H1 (cell line): ENCODE results near the gene BRICD5. TPM values are rescaled to one million over a fixed set of nuclear protein-coding genes. Genes with fewer than 3 reads are reported as not detected.
A peak's percentile ranks its signal among the peaks of the same experiment; 100 is the strongest.

Experiments
- CTCF ChIA-PET: fragments of 300-600 bp; sonication (Branson Sonifier 250); formaldehyde crosslinking; loops from one replicate; lab custom pipeline; 2021; ENCODE audit not compliant: partially characterized antibody; lab: Charles Lee
- POLR2A ChIA-PET: fragments of 300-600 bp; sonication (Branson Sonifier 250); formaldehyde crosslinking; loops from one replicate; lab custom pipeline; 2021; ENCODE audit warnings: inconsistent platforms; ENCODE audit not compliant: partially characterized antibody; lab: Charles Lee
- DNase-seq, 2 experiments: peaks; one replicate each; pipeline versions ENCODE4 v3.0.0 to v3.0.0-alpha.2; 2010 to 2022; ENCODE audit warnings: low spot score in 2 of 2, low read depth in 1 of 2, mixed read lengths in 1 of 2
- FAIRE-seq: peaks from 2 replicates; lab custom pipeline; 2011; peaks lifted over from hg19 to GRCh38; lab: Jason Lieb, UNC
- H2AFZ ChIP-seq: 2 replicates; pipeline ENCODE4 v1.8.1; 2012; ENCODE audit warnings: low read length, inconsistent platforms
- H2AK5ac ChIP-seq: 2 replicates; pipeline ENCODE4 v1.6.1; 2013; ENCODE audit warnings: low read depth, low read length
- H2BK120ac ChIP-seq: replicated peaks from 2 replicates; pipeline ENCODE3; 2013; ENCODE audit warnings: low read depth, low read length, inconsistent platforms
- H2BK12ac ChIP-seq: 2 replicates; pipeline ENCODE4 v1.6.1; 2013; ENCODE audit warnings: low read depth, low read length
- H2BK15ac ChIP-seq: 2 replicates; pipeline ENCODE4 v1.6.1; 2013; ENCODE audit warnings: low read length
- H2BK20ac ChIP-seq: 2 replicates; pipeline ENCODE4 v1.6.1; 2013; ENCODE audit warnings: low read length
- H2BK5ac ChIP-seq: 2 replicates; pipeline ENCODE4 v1.6.1; 2013; ENCODE audit warnings: low read depth, low read length
- H3K14ac ChIP-seq: 2 replicates; pipeline ENCODE4 v1.6.1; 2013; ENCODE audit warnings: inconsistent platforms; ENCODE audit not compliant: insufficient read length
- H3K18ac ChIP-seq: 2 replicates; pipeline ENCODE4 v1.6.1; 2013; ENCODE audit warnings: low read length; ENCODE audit errors: extremely low read depth
- H3K23ac ChIP-seq: 2 replicates; pipeline ENCODE4 v1.6.1; 2013; ENCODE audit warnings: inconsistent platforms; ENCODE audit not compliant: insufficient read length
- H3K23me2 ChIP-seq: 2 replicates; pipeline ENCODE4 v1.6.1; 2013; ENCODE audit warnings: low read depth, low read length
- H3K27ac ChIP-seq: 2 replicates; pipeline ENCODE4 v1.6.1; 2011; ENCODE audit warnings: low read depth, low read length, inconsistent platforms
- H3K27me3 ChIP-seq, 4 experiments: replicated peaks in 1 of 4; 1 replicate in 1 of 4; 2 replicates in 3 of 4; pipeline versions ENCODE4 v1.6.1 to v1.8.1; 2011 to 2013; ENCODE audit warnings: low read length in 3 of 4, mild to moderate bottlenecking in 3 of 4, inconsistent platforms in 2 of 4, mixed read lengths in 2 of 4, moderate library complexity in 1 of 4; ENCODE audit not compliant: control insufficient read depth in 3 of 4, insufficient read depth in 3 of 4; ENCODE audit errors: extremely low read depth in 1 of 4
- H3K36me3 ChIP-seq, 4 experiments: 2 replicates each; pipeline versions ENCODE4 v1.6.1 to v1.8.1; 2011 to 2013; ENCODE audit warnings: mild to moderate bottlenecking in 4 of 4, low read length in 3 of 4, moderate library complexity in 2 of 4, control low read depth in 1 of 4, inconsistent platforms in 1 of 4; ENCODE audit not compliant: insufficient read depth in 4 of 4, control insufficient read depth in 2 of 4
- H3K4ac ChIP-seq: replicated peaks from 2 replicates; pipeline ENCODE3; 2013; ENCODE audit warnings: low read length, low read depth, mixed read lengths, inconsistent platforms; ENCODE audit not compliant: insufficient read length
- H3K4me1 ChIP-seq, 4 experiments: replicated peaks in 1 of 4; 1 replicate in 1 of 4; 2 replicates in 3 of 4; pipeline versions ENCODE4 v1.6.1 to v1.8.1; 2011 to 2013; ENCODE audit warnings: low read length in 3 of 4, inconsistent platforms in 2 of 4, mixed read lengths in 1 of 4; ENCODE audit not compliant: insufficient read depth in 4 of 4, control insufficient read depth in 3 of 4
- H3K4me2 ChIP-seq, 2 experiments: 2 replicates each; pipeline versions ENCODE4 v1.6.1 to v1.8.1; 2011 to 2013; ENCODE audit warnings: low read depth in 2 of 2, low read length in 2 of 2, control low read depth in 1 of 2, inconsistent platforms in 1 of 2, mild to moderate bottlenecking in 1 of 2; ENCODE audit not compliant: insufficient read depth in 1 of 2
- H3K4me3 ChIP-seq, 4 experiments: fragments of 200-600, 300-600 bp in 1 of 4; sonication (generic), shearing (Covaris generic), sonication (Bioruptor Twin) in 1 of 4; 2 replicates each; pipeline versions ENCODE4 v1.5.1 to v1.8.1; 2011 to 2016; ENCODE audit warnings: low read length in 4 of 4, low read depth in 3 of 4, control low read depth in 2 of 4, inconsistent platforms in 2 of 4, mild to moderate bottlenecking in 2 of 4, mixed read lengths in 1 of 4, moderate library complexity in 1 of 4; ENCODE audit not compliant: insufficient read depth in 2 of 4; ENCODE audit errors: extremely low read depth in 1 of 4
- H3K56ac ChIP-seq: replicated peaks from 2 replicates; pipeline ENCODE3; 2013; ENCODE audit warnings: low read depth, mild to moderate bottlenecking, mixed read lengths, low read length, inconsistent platforms; ENCODE audit not compliant: insufficient read length
- H3K79me1 ChIP-seq: 2 replicates; pipeline ENCODE4 v1.6.1; 2013; ENCODE audit warnings: low read depth, low read length, control low read depth
- H3K79me2 ChIP-seq, 2 experiments: 2 replicates each; pipeline versions ENCODE4 v1.6.1 to v1.8.1; 2012 to 2013; ENCODE audit warnings: low read length in 2 of 2, mild to moderate bottlenecking in 2 of 2, inconsistent platforms in 1 of 2; ENCODE audit not compliant: insufficient read depth in 2 of 2, control insufficient read depth in 1 of 2
- H3K9ac ChIP-seq, 4 experiments: replicated peaks in 1 of 4; 1 replicate in 1 of 4; 2 replicates in 3 of 4; pipeline versions ENCODE4 v1.6.1 to v1.8.1; 2011 to 2013; ENCODE audit warnings: low read depth in 3 of 4, low read length in 3 of 4, control low read depth in 2 of 4, mild to moderate bottlenecking in 2 of 4, moderate library complexity in 2 of 4, inconsistent platforms in 1 of 4; ENCODE audit errors: extremely low read depth in 1 of 4
- H3K9me3 ChIP-seq, 2 experiments: 2 replicates each; pipeline versions ENCODE4 v1.6.1 to v1.8.1; 2012 to 2013; ENCODE audit warnings: mild to moderate bottlenecking in 2 of 2, moderate library complexity in 2 of 2, control low read depth in 1 of 2, inconsistent platforms in 1 of 2, low read depth in 1 of 2, low read length in 1 of 2, mixed read lengths in 1 of 2; ENCODE audit not compliant: insufficient read depth in 2 of 2
- H4K20me1 ChIP-seq, 2 experiments: replicated peaks in 1 of 2; 2 replicates each; pipeline versions ENCODE3 to v1.8.1; 2011 to 2013; ENCODE audit warnings: inconsistent platforms in 2 of 2, low read length in 2 of 2, mild to moderate bottlenecking in 1 of 2; ENCODE audit not compliant: insufficient read depth in 2 of 2, control insufficient read depth in 1 of 2
- H4K5ac ChIP-seq: 2 replicates; pipeline ENCODE4 v1.6.1; 2013; ENCODE audit warnings: low read length, low read depth, mixed read lengths, inconsistent platforms; ENCODE audit not compliant: insufficient read length
- H4K8ac ChIP-seq: 2 replicates; pipeline ENCODE4 v1.8.0; 2013; ENCODE audit warnings: mild to moderate bottlenecking, moderate library complexity, low read length, inconsistent platforms; ENCODE audit not compliant: insufficient read depth; ENCODE audit errors: extremely low read depth
- H4K91ac ChIP-seq: replicated peaks from 2 replicates; pipeline ENCODE3; 2013; ENCODE audit warnings: low read length, mixed read lengths, inconsistent platforms; ENCODE audit not compliant: insufficient read length
- EGR1 ChIP-seq: IDR thresholded peaks from 2 replicates; pipeline ENCODE4 v1.6.1; 2011; ENCODE audit warnings: low read depth, low read length, borderline replicate concordance
- EZH2 ChIP-seq: fragments of 200-600 bp; sonication (generic); IDR thresholded peaks from 2 replicates; pipeline ENCODE4 v1.7.1; 2012; ENCODE audit warnings: low read depth, mild to moderate bottlenecking, moderate library complexity, low read length, inconsistent platforms; ENCODE audit not compliant: severe bottlenecking
- POLR2AphosphoS5 ChIP-seq: IDR thresholded peaks from 2 replicates; pipeline ENCODE4 v1.6.1; 2011; ENCODE audit warnings: low read depth, low read length
- WGBS, 2 experiments: shearing (Covaris generic) in 1 of 2; methylation state at CpG; one replicate each; pipeline versions ENCODE4 v1.1.6 to v1.1.7; 2013 to 2015; ENCODE audit warnings: low lambda C conversion rate in 2 of 2, mixed read lengths in 2 of 2, inconsistent platforms in 1 of 2, low coverage in 1 of 2, missing lambda C conversion rate in 1 of 2; ENCODE audit not compliant: insufficient replicate concordance in 2 of 2, insufficient coverage in 1 of 2, insufficient read length in 1 of 2; ENCODE audit errors: extremely low coverage in 1 of 2, missing lambda C conversion rate in 1 of 2; 5-methylcytosine and 5-hydroxymethylcytosine counted together
- polyA plus RNA-seq, 7 experiments: library from polyadenylated mRNA; depleted of rRNA in 3 of 7; stranded (reverse) in 5 of 7; unstranded in 2 of 7; fragments of >200 nt in 5 of 7; fragments of 200-250 nt in 2 of 7; gene quantifications; 1 replicate in 5 of 7; 2 replicates in 1 of 7; 4 replicates in 1 of 7; pipeline versions ENCODE4 v1.2.1 to v1.2.3, GENCODE V29; 2011 to 2013; ENCODE audit warnings: missing spikeins in 2 of 7, mixed read lengths in 2 of 7
- total RNA-seq: library from RNA; stranded (reverse); fragmentation: NEBNext Ultra II Directional; extraction: Animal tissue kit (Norgen Biotek cat#: 25700); gene quantifications from 2 replicates; pipeline ENCODE4 v1.2.1, GENCODE V29; 2021

The BRICD5 gene
- total and polyA plus RNA-seq, 2 of the 8 experiments (the other 6 are each of a cell fraction or from before 2014, with no cell fraction given): 8.5 to 14.2 TPM

DNA sequence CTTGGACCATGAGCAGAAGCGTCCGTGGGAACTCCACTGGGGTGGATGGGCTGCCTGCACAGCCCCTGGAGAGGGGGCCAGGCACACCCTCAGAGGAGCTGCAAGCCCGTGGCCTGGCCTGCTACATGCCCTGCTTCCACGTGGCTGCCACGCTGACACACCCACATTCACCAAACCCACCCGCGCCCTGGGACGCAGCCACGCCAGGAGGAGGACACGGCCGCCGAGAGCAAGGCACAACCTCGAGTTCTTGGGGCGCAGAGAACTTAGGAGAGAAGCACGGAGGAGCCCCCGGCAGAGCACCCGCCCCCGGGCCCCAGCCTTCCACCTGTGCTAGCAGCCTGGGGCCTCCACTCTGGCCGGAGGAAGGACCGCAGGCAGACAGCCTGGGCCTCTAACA lies 33.1 kb downstream of the BRICD5 start:
- Histone ChIP-seq H2BK15ac (no peak overlapping the region), H3K79me2 (no peaks in the 10 kb centered on the region), H3K23ac (no peak overlapping the region), H3K56ac (no peak overlapping the region), H3K4me3 (no peak overlapping the region), H2AK5ac (no peak overlapping the region), H3K79me1 (no peaks in the 10 kb centered on the region), H3K9me3 (no peaks in the 10 kb centered on the region), H2AFZ (no peak overlapping the region), H2BK5ac (no peak overlapping the region), H2BK120ac (no peak overlapping the region), H4K5ac (no peak overlapping the region), H3K36me3 (peaks cover 15 to 46% (median 28%) of the 10 kb centered on the region in 4 experiments; a peak in 7 of 8 replicates), H3K18ac (no peak overlapping the region), H3K9ac (no peak overlapping the region), H3K27me3 (no peaks in the 10 kb centered on the region; a peak in 1 of 7 replicates), H4K91ac (no peak overlapping the region), H3K4ac (no peak overlapping the region), H3K23me2 (peaks cover 2% of the 10 kb centered on the region; the same call in 1 of the 2 replicates), H3K14ac (no peak overlapping the region), H4K8ac (no peak overlapping the region; the same call in 1 of the 2 replicates), H3K4me2 (no peak overlapping the region), H2BK12ac (no peak overlapping the region), H3K4me1 (peaks cover 0 to 7% (median 2%) of the 10 kb centered on the region in 4 experiments; a peak in 4 of 7 replicates), H3K27ac (no peak overlapping the region), H4K20me1 (peaks cover 2 to 19% of the 10 kb centered on the region in 2 experiments), H2BK20ac (no peak overlapping the region)
- DNase-seq (no peak), FAIRE-seq (no peak)
- 99% methylated on average over 9 of the region's 20 CpGs; no CpG with 5 or more reads in 1 of the 2 experiments for WGBS, 2 experiments
- TF ChIP-seq POLR2AphosphoS5: peak; percentile 73; the same call in 1 of the 2 replicates
- peak; percentile 55 for TF ChIP-seq EGR1
- TF ChIP-seq EZH2: no peak
- ChIA-PET POLR2A (interaction anchor here (1.0 to 13.5 kb wide), 7 partner anchors 11 to 86 kb away, joined by 3 to 312 read pairs (median 5); partner anchors contain the start of genes CASKIN1, RAB26 and TRAF7), CTCF (interaction anchor here (1.0 to 1.4 kb wide), 4 partner anchors 10 to 37 kb away, joined by 3 to 5 read pairs (median 3); partner anchors contain the start of gene PGP)
